Measurements from ENCODE around the gene ZCCHC24.

Gene ZCCHC24

DNA sequence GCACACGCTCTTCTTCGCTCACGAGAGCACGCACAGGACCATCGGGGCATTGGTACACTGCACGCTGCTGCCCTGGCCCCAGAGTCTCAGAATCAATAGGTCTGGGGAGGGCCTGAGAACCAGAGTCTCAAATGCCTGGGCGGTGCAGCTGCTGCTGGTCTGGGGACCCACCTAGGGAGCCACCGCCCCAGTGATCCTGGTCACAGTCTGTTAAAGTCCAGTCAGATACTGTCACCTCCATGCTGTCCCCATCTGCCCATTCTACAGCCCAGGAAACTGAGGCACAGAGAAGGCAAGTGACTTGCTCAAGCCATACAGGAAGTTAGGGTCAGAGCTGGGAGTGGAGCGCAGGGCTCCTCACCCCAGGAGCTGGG, 38.0 kb downstream of the ZCCHC24 start:
- peaks cover 42% of the 10 kb centered on the region in 2 experiments for H3K4me1 ChIP-seq (ENCODE audit: control insufficient read depth in 1 of 2, insufficient read depth in 2 of 2, low read length in 2 of 2)
- H3K9ac ChIP-seq (ENCODE audit: low read length) = no peak overlapping the region
- no peak overlapping the region for H3K4ac ChIP-seq (ENCODE audit: low read depth, low read length)
- H3K79me2 ChIP-seq (ENCODE audit: control insufficient read depth, insufficient read depth, low read length, poor library complexity) = no peaks in the 10 kb centered on the region
- H4K12ac ChIP-seq (ENCODE audit: low read depth, low read length) = no peak overlapping the region
- WGBS (ENCODE audit: extremely low coverage, insufficient coverage, insufficient read length) = no CpG with 5 or more reads among the region's 9 CpGs
- no peak overlapping the region for H2AK5ac ChIP-seq (ENCODE audit: low read length)
- H4K91ac ChIP-seq (ENCODE audit: low read depth, low read length) = no peak overlapping the region
- no peak overlapping the region for H3K4me3 ChIP-seq (ENCODE audit: low read depth, low read length)
- H2BK5ac ChIP-seq (ENCODE audit: low read depth, low read length, poor library complexity) = no peak overlapping the region
- H2BK120ac ChIP-seq (ENCODE audit: insufficient read depth, low read length, poor library complexity) = no peak overlapping the region
- H3K27me3 ChIP-seq (ENCODE audit: insufficient read depth, low read length) = no peaks in the 10 kb centered on the region
- peaks cover 5% of the 10 kb centered on the region for H3K79me1 ChIP-seq (ENCODE audit: low read length)
- no peak overlapping the region for H2BK12ac ChIP-seq (ENCODE audit: low read length)
- H3K36me3 ChIP-seq (ENCODE audit: control insufficient read depth in 1 of 2, insufficient read depth in 2 of 2, low read length in 2 of 2) = no peaks in the 10 kb centered on the region
- H3K18ac ChIP-seq (ENCODE audit: low read length) = no peak overlapping the region
- no peak overlapping the region for H3K23ac ChIP-seq (ENCODE audit: low read length)
- H2AFZ ChIP-seq (ENCODE audit: insufficient read depth, low read length, poor library complexity) = no peak overlapping the region
- no peak for DNase-seq
- no peak overlapping the region for H4K8ac ChIP-seq (ENCODE audit: low read depth, low read length)
- no peaks in the 10 kb centered on the region for H3K9me3 ChIP-seq (ENCODE audit: insufficient read depth, low read depth, low read length)
- no peak overlapping the region for H3K14ac ChIP-seq (ENCODE audit: low read length)
- H3K27ac ChIP-seq (ENCODE audit: low read depth, low read length) = no peak overlapping the region
- no peak overlapping the region for H3K4me2 ChIP-seq (ENCODE audit: low read length)

DNA sequence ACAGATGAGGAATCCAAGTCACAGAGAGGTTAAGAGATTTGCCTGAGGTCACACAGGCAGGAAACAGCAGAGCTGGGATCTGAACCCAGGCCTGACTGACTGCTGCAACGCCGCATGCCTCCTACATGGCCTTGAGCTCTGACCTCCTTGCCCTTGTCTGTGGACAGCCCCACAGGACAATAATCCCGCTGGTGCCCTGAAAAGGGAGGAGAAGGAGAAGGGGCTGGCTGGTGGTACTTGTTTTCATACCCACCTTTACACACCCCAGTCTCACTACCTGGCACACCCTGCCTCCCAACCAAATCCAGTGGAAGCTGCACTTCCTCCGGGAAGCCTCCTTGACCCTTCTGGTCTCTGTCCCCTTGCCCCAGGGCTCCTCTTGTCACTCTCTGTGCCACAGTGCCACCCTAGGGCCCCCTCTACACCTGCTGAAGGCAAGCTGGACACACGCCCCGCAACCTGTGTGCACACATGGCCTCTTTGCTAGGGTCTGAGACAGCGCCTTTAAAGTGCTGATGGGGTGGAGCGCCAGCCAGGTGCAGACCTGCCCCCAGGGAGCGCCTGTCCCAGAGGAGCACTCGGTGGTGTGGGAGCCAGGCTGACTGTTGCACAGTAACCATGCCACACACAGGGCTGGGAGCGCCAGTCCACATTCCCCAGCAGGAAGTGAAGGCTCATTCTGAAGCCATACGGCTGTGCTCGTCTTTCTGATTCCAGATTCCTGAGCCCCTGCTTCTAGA, 38.6 kb downstream of the ZCCHC24 start:
- Histone ChIP-seq H2AK5ac (ENCODE audit: low read length) (peak overlapping the region; percentile 21), H3K18ac (ENCODE audit: low read length) (no peak overlapping the region), H3K4me2 (ENCODE audit: low read length) (no peak overlapping the region), H4K12ac (ENCODE audit: low read depth, low read length) (no peak overlapping the region), H2BK12ac (ENCODE audit: low read length) (no peak overlapping the region), H3K14ac (ENCODE audit: low read length) (no peak overlapping the region), H3K4me3 (ENCODE audit: low read depth, low read length) (no peak overlapping the region), H3K9me3 (ENCODE audit: insufficient read depth, low read depth, low read length) (no peaks in the 10 kb centered on the region), H4K91ac (ENCODE audit: low read depth, low read length) (no peak overlapping the region), H3K79me2 (ENCODE audit: control insufficient read depth, insufficient read depth, low read length, poor library complexity) (no peaks in the 10 kb centered on the region), H2BK5ac (ENCODE audit: low read depth, low read length, poor library complexity) (no peak overlapping the region), H3K4me1 (ENCODE audit: control insufficient read depth in 1 of 2, insufficient read depth in 2 of 2, low read length in 2 of 2) (peaks cover 43 to 44% of the 10 kb centered on the region in 2 experiments), H2AFZ (ENCODE audit: insufficient read depth, low read length, poor library complexity) (no peak overlapping the region), H3K27me3 (ENCODE audit: insufficient read depth, low read length) (no peaks in the 10 kb centered on the region), H3K79me1 (ENCODE audit: low read length) (peaks cover 6% of the 10 kb centered on the region), H3K27ac (ENCODE audit: low read depth, low read length) (no peak overlapping the region), H3K4ac (ENCODE audit: low read depth, low read length) (no peak overlapping the region), H3K23ac (ENCODE audit: low read length) (no peak overlapping the region), H2BK120ac (ENCODE audit: insufficient read depth, low read length, poor library complexity) (no peak overlapping the region), H3K36me3 (ENCODE audit: control insufficient read depth in 1 of 2, insufficient read depth in 2 of 2, low read length in 2 of 2) (no peaks in the 10 kb centered on the region), H3K9ac (ENCODE audit: low read length) (no peak overlapping the region), H4K8ac (ENCODE audit: low read depth, low read length) (no peak overlapping the region)
- DNase-seq = no peak
- no CpG with 5 or more reads among the region's 13 CpGs for WGBS (ENCODE audit: extremely low coverage, insufficient coverage, insufficient read length)

DNA sequence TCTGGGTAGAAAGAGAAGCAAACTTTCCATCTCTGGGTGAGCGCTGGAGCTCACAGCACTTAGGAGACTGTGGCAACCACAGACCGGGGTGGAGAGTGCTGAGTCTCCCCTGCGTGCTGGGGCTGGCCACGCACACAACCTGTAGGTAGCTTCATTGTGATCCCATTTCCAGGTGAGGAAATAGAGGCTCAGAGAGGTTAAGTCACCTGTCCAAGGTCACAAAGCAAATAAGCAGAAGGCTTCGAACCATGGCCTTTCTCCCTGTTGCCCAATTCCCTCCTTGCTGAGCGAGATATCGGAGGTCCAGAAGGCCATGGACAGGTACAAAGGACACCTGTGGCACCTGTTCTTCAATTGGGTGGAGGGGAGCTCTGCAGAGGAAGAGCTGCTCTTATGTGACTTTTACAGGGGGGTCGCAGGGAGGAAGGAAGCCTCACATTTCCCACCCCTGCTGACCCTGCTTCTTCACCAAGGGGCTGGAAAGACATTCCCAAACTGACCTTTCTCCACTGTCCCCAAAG, 39.4 kb downstream of the ZCCHC24 start:
- no peak overlapping the region for H2BK12ac ChIP-seq (ENCODE audit: low read length)
- H3K27ac ChIP-seq (ENCODE audit: low read depth, low read length) = no peak overlapping the region
- H3K79me1 ChIP-seq (ENCODE audit: low read length) = peaks cover 7% of the 10 kb centered on the region
- H3K18ac ChIP-seq (ENCODE audit: low read length) = no peak overlapping the region
- no peaks in the 10 kb centered on the region for H3K27me3 ChIP-seq (ENCODE audit: insufficient read depth, low read length)
- H4K91ac ChIP-seq (ENCODE audit: low read depth, low read length) = no peak overlapping the region
- no peaks in the 10 kb centered on the region for H3K9me3 ChIP-seq (ENCODE audit: insufficient read depth, low read depth, low read length)
- no peak overlapping the region for H3K23ac ChIP-seq (ENCODE audit: low read length)
- H3K14ac ChIP-seq (ENCODE audit: low read length) = no peak overlapping the region
- H2AFZ ChIP-seq (ENCODE audit: insufficient read depth, low read length, poor library complexity) = no peak overlapping the region
- no peak overlapping the region for H3K4me3 ChIP-seq (ENCODE audit: low read depth, low read length)
- H3K9ac ChIP-seq (ENCODE audit: low read length) = no peak overlapping the region
- DNase-seq = no peak
- no peak overlapping the region for H4K12ac ChIP-seq (ENCODE audit: low read depth, low read length)
- peaks cover 48% of the 10 kb centered on the region in 2 experiments for H3K4me1 ChIP-seq (ENCODE audit: control insufficient read depth in 1 of 2, insufficient read depth in 2 of 2, low read length in 2 of 2)
- H4K8ac ChIP-seq (ENCODE audit: low read depth, low read length) = no peak overlapping the region
- no CpG with 5 or more reads among the region's 8 CpGs for WGBS (ENCODE audit: extremely low coverage, insufficient coverage, insufficient read length)
- no peak overlapping the region for H2BK120ac ChIP-seq (ENCODE audit: insufficient read depth, low read length, poor library complexity)
- H2BK5ac ChIP-seq (ENCODE audit: low read depth, low read length, poor library complexity) = no peak overlapping the region
- no peaks in the 10 kb centered on the region for H3K36me3 ChIP-seq (ENCODE audit: control insufficient read depth in 1 of 2, insufficient read depth in 2 of 2, low read length in 2 of 2)
- no peak overlapping the region for H3K4me2 ChIP-seq (ENCODE audit: low read length)
- no peak overlapping the region for H2AK5ac ChIP-seq (ENCODE audit: low read length)
- H3K79me2 ChIP-seq (ENCODE audit: control insufficient read depth, insufficient read depth, low read length, poor library complexity) = no peaks in the 10 kb centered on the region
- no peak overlapping the region for H3K4ac ChIP-seq (ENCODE audit: low read depth, low read length)

DNA sequence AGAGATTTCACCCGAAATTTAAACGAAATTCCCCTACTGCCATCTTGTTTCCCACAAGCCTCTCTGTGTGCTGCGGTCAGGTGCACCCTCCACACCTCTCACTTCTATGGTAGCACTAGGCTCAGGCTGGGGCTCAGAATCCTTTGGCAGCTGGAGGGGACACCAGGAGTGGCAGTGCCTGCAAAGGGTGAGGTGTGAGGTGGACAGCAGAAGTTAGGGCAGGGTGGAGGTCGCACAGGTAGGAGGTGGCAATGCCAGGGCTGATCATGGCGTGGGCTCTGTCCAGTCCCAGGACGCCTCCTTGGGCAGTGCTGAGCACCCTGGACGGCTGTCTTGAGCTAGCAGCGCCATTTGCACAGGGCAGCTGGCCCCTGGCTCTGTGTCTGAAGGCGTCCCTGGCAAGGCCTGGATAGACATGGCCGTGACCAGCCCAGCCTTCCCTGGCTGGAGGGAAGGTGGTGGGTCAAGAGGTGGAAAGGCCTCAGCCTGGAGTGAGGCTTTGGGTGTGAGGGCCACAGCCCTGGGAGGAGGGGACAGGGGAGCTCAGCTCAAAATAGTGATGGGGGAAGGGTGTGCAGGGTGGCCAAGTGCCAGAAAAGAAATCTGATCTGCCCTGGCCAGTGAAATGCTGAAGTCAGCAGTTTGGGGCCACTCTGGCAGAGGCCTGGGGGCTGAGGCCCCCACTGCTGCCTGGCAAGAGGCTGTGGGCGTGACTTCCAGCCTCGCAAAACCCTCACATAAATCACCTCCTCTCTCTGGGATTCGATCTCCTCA, 40.0 kb downstream of the ZCCHC24 start:
- Histone ChIP-seq H2BK12ac (ENCODE audit: low read length) (peak overlapping the region; percentile 2), H4K12ac (ENCODE audit: low read depth, low read length) (no peak overlapping the region), H3K27me3 (ENCODE audit: insufficient read depth, low read length) (no peaks in the 10 kb centered on the region), H4K8ac (ENCODE audit: low read depth, low read length) (no peak overlapping the region), H3K79me1 (ENCODE audit: low read length) (peaks cover 7% of the 10 kb centered on the region), H3K18ac (ENCODE audit: low read length) (peak overlapping the region; percentile 1), H2AFZ (ENCODE audit: insufficient read depth, low read length, poor library complexity) (no peak overlapping the region), H2AK5ac (ENCODE audit: low read length) (peak overlapping the region; percentile 11), H3K4ac (ENCODE audit: low read depth, low read length) (no peak overlapping the region), H3K4me2 (ENCODE audit: low read length) (no peak overlapping the region), H3K9me3 (ENCODE audit: insufficient read depth, low read depth, low read length) (no peaks in the 10 kb centered on the region), H2BK120ac (ENCODE audit: insufficient read depth, low read length, poor library complexity) (no peak overlapping the region), H3K14ac (ENCODE audit: low read length) (no peak overlapping the region), H3K27ac (ENCODE audit: low read depth, low read length) (no peak overlapping the region), H3K4me1 (ENCODE audit: control insufficient read depth in 1 of 2, insufficient read depth in 2 of 2, low read length in 2 of 2) (peaks cover 48% of the 10 kb centered on the region in 2 experiments), H3K79me2 (ENCODE audit: control insufficient read depth, insufficient read depth, low read length, poor library complexity) (no peaks in the 10 kb centered on the region), H3K9ac (ENCODE audit: low read length) (no peak overlapping the region), H3K23ac (ENCODE audit: low read length) (no peak overlapping the region), H2BK5ac (ENCODE audit: low read depth, low read length, poor library complexity) (no peak overlapping the region), H3K4me3 (ENCODE audit: low read depth, low read length) (no peak overlapping the region), H4K91ac (ENCODE audit: low read depth, low read length) (peak overlapping the region; percentile 20), H3K36me3 (ENCODE audit: control insufficient read depth in 1 of 2, insufficient read depth in 2 of 2, low read length in 2 of 2) (no peaks in the 10 kb centered on the region)
- DNase-seq = no peak
- no CpG with 5 or more reads among the region's 13 CpGs for WGBS (ENCODE audit: extremely low coverage, insufficient coverage, insufficient read length)

Measured in trophoblast cell (in vitro differentiated cells and primary cell).